Keratinocyte (primary cell): Measurements from ENCODE around the gene MCM10. TPM values are rescaled to one million over a fixed set of nuclear protein-coding genes. Genes with fewer than 3 reads are reported as not detected.
"Not testable (repeated sequence)": the region's sequence is repeated elsewhere in the genome, so short reads cannot be mapped to it uniquely, and the experiment has no call there.

Experiments used
- DNase-seq: peaks from one replicate; pipeline ENCODE4 v3.0.0-alpha.2; 2011; ENCODE audit warnings: low read depth, missing footprints, low spot score
- FAIRE-seq: peaks from 2 replicates; lab custom pipeline; 2011; peaks lifted over from hg19 to GRCh38; lab: Jason Lieb, UNC
- H2AFZ ChIP-seq: 2 replicates; pipeline ENCODE4 v1.6.0; 2012; ENCODE audit warnings: low read length, control low read depth, inconsistent platforms; ENCODE audit not compliant: control insufficient read depth
- H3K27ac ChIP-seq: 2 replicates; pipeline ENCODE4 v1.5.1; 2011; ENCODE audit warnings: low read length; ENCODE audit not compliant: control insufficient read depth, insufficient read depth
- H3K27me3 ChIP-seq: 3 replicates; pipeline ENCODE4 v1.6.0; 2011; ENCODE audit warnings: low read length; ENCODE audit not compliant: control insufficient read depth, insufficient read depth; ENCODE audit errors: extremely low read depth
- H3K36me3 ChIP-seq, 2 experiments: 2 replicates in 1 of 2; 3 replicates in 1 of 2; pipeline ENCODE4 v1.5.1; 2011; ENCODE audit warnings: low read length in 2 of 2, mild to moderate bottlenecking in 1 of 2; ENCODE audit not compliant: control insufficient read depth in 2 of 2, insufficient read depth in 2 of 2; ENCODE audit errors: extremely low read depth in 1 of 2
- H3K4me1 ChIP-seq: 3 replicates; pipeline ENCODE4 v1.5.1; 2011; ENCODE audit warnings: low read length; ENCODE audit not compliant: control insufficient read depth, insufficient read depth; ENCODE audit errors: extremely low read depth
- H3K4me2 ChIP-seq: 3 replicates; pipeline ENCODE4 v1.6.0; 2011; ENCODE audit warnings: low read depth, low read length; ENCODE audit not compliant: control insufficient read depth, insufficient read depth; ENCODE audit errors: extremely low read depth
- H3K4me3 ChIP-seq, 3 experiments: fragments of 200-600 bp in 1 of 3; sonication (generic) in 1 of 3; 2 replicates in 2 of 3; 3 replicates in 1 of 3; pipeline ENCODE4 v1.5.1; 2011 to 2016; ENCODE audit warnings: low read length in 3 of 3, mild to moderate bottlenecking in 3 of 3, control low read depth in 2 of 3, inconsistent platforms in 1 of 3, low read depth in 1 of 3, mixed read lengths in 1 of 3, mixed run types in 1 of 3, moderate library complexity in 1 of 3; ENCODE audit not compliant: control insufficient read depth in 2 of 3, insufficient read depth in 2 of 3; ENCODE audit errors: extremely low read depth in 1 of 3
- H3K79me2 ChIP-seq: 2 replicates; pipeline ENCODE4 v1.6.0; 2012; ENCODE audit warnings: low read length; ENCODE audit not compliant: control insufficient read depth, insufficient read depth
- H3K9ac ChIP-seq: 3 replicates; pipeline ENCODE4 v1.6.0; 2011; ENCODE audit warnings: low read length; ENCODE audit not compliant: control insufficient read depth, insufficient read depth; ENCODE audit errors: extremely low read depth
- H3K9me1 ChIP-seq: 3 replicates; pipeline ENCODE4 v1.6.0; 2011; ENCODE audit warnings: low read length; ENCODE audit not compliant: control insufficient read depth, insufficient read depth; ENCODE audit errors: extremely low read depth
- H3K9me3 ChIP-seq: 2 replicates; pipeline ENCODE4 v1.5.1; 2012; ENCODE audit warnings: low read depth, low read length; ENCODE audit not compliant: control insufficient read depth
- H4K20me1 ChIP-seq: 3 replicates; pipeline ENCODE4 v1.6.0; 2011; ENCODE audit warnings: low read length; ENCODE audit not compliant: control insufficient read depth, insufficient read depth; ENCODE audit errors: extremely low read depth
- EZH2 ChIP-seq: IDR thresholded peaks from one replicate; pipeline ENCODE4 v1.6.1; 2012; ENCODE audit warnings: inconsistent platforms, mild to moderate bottlenecking, low read length, moderate library complexity
- dilution Hi-C: fragments of 300-500 bp; cut with MboI; formaldehyde crosslinking; loops from one replicate; pipeline ENCODE4 v1.7.0; 2020; ENCODE audit warnings: low sequenced_read_pairs; ENCODE audit not compliant: extremely low pct_ligation_motif_present
- polyA plus RNA-seq, 5 experiments: library from polyadenylated mRNA; depleted of rRNA in 3 of 5; stranded (reverse) in 3 of 5; stranded (forward) in 1 of 5; unstranded in 1 of 5; fragments of >200 nt; gene quantifications; 1 replicate in 1 of 5; 2 replicates in 3 of 5; 3 replicates in 1 of 5; pipeline versions ENCODE4 v1.2.1 to v1.2.3, GENCODE V29; 2011 to 2012; ENCODE audit warnings: missing spikeins in 2 of 5, low read depth in 1 of 5, low replicate concordance in 1 of 5
- TF ChIP-seq, protein P1 (sequence below), 3 experiments: IDR thresholded peaks in 1 of 3; conservative IDR thresholded peaks in 1 of 3; optimal IDR thresholded peaks in 1 of 3; 2 replicates in 2 of 3; 3 replicates in 1 of 3; pipeline versions ENCODE3 to v1.5.1; 2011; ENCODE audit warnings: low read length in 3 of 3, mild to moderate bottlenecking in 3 of 3, moderate library complexity in 2 of 3, control low read depth in 1 of 3, inconsistent platforms in 1 of 3; ENCODE audit not compliant: insufficient read depth in 2 of 3; ENCODE audit errors: extremely low read depth in 1 of 3

The MCM10 gene
- polyA plus RNA-seq, 1 donor (not counting 4 experiments of a cell fraction or from before 2014, with no cell fraction given) = 6.2 TPM

GRCh38 chr10:13152296-13152695, 9.1 kb upstream of the MCM10 start:
- FAIRE-seq = no peak
- Histone ChIP-seq H3K4me2 (no peak overlapping the region), H3K9ac (no peak overlapping the region), H3K27ac (no peak overlapping the region), H2AFZ (no peak overlapping the region), H3K4me3 (no peak overlapping the region), H3K36me3 (no peaks in the 10 kb centered on the region), H3K9me1 (no peaks in the 10 kb centered on the region), H3K79me2 (no peaks in the 10 kb centered on the region), H4K20me1 (no peaks in the 10 kb centered on the region), H3K27me3 (no peaks in the 10 kb centered on the region), H3K4me1 (peaks cover 2% of the 10 kb centered on the region), H3K9me3 (no peaks in the 10 kb centered on the region)
- dilution Hi-C loops = no loop called here
- no peak for DNase-seq
- TF ChIP-seq, protein P1, sequence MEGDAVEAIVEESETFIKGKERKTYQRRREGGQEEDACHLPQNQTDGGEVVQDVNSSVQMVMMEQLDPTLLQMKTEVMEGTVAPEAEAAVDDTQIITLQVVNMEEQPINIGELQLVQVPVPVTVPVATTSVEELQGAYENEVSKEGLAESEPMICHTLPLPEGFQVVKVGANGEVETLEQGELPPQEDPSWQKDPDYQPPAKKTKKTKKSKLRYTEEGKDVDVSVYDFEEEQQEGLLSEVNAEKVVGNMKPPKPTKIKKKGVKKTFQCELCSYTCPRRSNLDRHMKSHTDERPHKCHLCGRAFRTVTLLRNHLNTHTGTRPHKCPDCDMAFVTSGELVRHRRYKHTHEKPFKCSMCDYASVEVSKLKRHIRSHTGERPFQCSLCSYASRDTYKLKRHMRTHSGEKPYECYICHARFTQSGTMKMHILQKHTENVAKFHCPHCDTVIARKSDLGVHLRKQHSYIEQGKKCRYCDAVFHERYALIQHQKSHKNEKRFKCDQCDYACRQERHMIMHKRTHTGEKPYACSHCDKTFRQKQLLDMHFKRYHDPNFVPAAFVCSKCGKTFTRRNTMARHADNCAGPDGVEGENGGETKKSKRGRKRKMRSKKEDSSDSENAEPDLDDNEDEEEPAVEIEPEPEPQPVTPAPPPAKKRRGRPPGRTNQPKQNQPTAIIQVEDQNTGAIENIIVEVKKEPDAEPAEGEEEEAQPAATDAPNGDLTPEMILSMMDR (optimal IDR thresholded peaks at IDR 0.05 in 1 of 3, IDR thresholded peaks at IDR 0.05 in 1 of 3, conservative IDR thresholded peaks at IDR 0.05 in 1 of 3; ENCODE audit: extremely low read depth in 1 of 3, insufficient read depth in 2 of 3, low read length in 3 of 3) = no peak
- no peak for TF ChIP-seq EZH2

GRCh38 chr10:13155860-13156259, 5.5 kb upstream of the MCM10 start:
- dilution Hi-C loops, FAIRE-seq, H3K9me1 ChIP-seq: not testable (repeated sequence)

DNA sequence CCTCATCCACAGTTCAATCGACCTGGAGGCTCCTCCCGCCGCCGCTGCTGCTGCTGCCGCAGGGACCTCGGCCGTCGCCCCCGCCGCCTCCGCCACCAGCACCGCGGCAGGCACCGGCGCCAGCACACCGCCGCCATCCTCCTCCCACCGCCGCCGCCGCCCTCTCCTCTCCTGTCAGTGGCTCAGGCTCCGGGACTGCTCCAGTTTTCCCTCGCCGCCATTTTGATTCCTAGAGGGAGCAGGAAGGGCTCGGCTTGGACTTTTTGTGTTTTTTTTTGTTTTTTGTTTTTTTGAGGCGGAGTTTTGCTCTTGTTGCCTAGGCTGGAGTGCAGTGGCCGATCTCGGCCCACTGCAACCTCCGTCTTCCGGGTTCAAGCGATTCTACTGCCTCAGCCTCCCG, 3.0 kb upstream of the MCM10 start:
- no peaks in the 10 kb centered on the region for H3K9me3 ChIP-seq
- peaks cover 16% of the 10 kb centered on the region for H3K79me2 ChIP-seq
- peak overlapping the region in 2 of 3 experiments; percentile 15 to 37 for H3K4me3 ChIP-seq
- dilution Hi-C loops = no loop called here
- TF ChIP-seq, protein P1 (optimal IDR thresholded peaks at IDR 0.05 in 1 of 3, IDR thresholded peaks at IDR 0.05 in 1 of 3, conservative IDR thresholded peaks at IDR 0.05 in 1 of 3; ENCODE audit: extremely low read depth in 1 of 3, insufficient read depth in 2 of 3, low read length in 3 of 3) = no peak
- no peak for TF ChIP-seq EZH2
- no peak overlapping the region for H3K9ac ChIP-seq
- H3K4me2 ChIP-seq = peak overlapping the region; percentile 16
- H3K36me3 ChIP-seq = no peaks in the 10 kb centered on the region
- no peaks in the 10 kb centered on the region for H3K27me3 ChIP-seq
- H2AFZ ChIP-seq = peak overlapping the region; percentile 85
- FAIRE-seq = no peak
- H4K20me1 ChIP-seq = no peaks in the 10 kb centered on the region
- H3K4me1 ChIP-seq = peaks cover 13% of the 10 kb centered on the region
- no peak for DNase-seq
- no peak overlapping the region for H3K27ac ChIP-seq
- H3K9me1 ChIP-seq = no peaks in the 10 kb centered on the region

More at GRCh38 chr10:13155860-13156259, 5.5 kb upstream of the MCM10 start:
- DNase-seq, H3K36me3 ChIP-seq, H3K4me1 ChIP-seq, H3K4me2 ChIP-seq, H3K79me2 ChIP-seq, H3K27me3 ChIP-seq, H3K27ac ChIP-seq, H4K20me1 ChIP-seq, H3K9me3 ChIP-seq, H2AFZ ChIP-seq, H3K9ac ChIP-seq, H3K4me3 ChIP-seq: not testable (repeated sequence)
